WTC11 (cell line): ENCODE measurements around the gene TMEM43. TPM values are rescaled to one million over a fixed set of nuclear protein-coding genes. Genes with fewer than 3 reads are reported as not detected.

Source experiments
- ATAC-seq: fragments of 200-7000 bp; cut with Tn5 transposase; 2 replicates; pipeline ENCODE4 v1.10.0; 2021; ENCODE audit warnings: mild to moderate bottlenecking, moderate library complexity
- CTCF ChIA-PET: fragments of 300-600 bp; sonication (Branson Sonifier 250); formaldehyde crosslinking; loops from one replicate; lab custom pipeline; 2021; ENCODE audit warnings: antibody characterized with exemption; lab: Charles Lee
- POLR2A ChIA-PET: fragments of 350-600 bp; sonication (Branson Sonifier 250); formaldehyde crosslinking; loops from one replicate; lab custom pipeline; 2021; ENCODE audit warnings: antibody characterized with exemption; lab: Charles Lee
- DNase-seq: peaks from one replicate; pipeline ENCODE4 v3.0.0; 2021; ENCODE audit warnings: low spot score
- H3K27ac Mint-ChIP-seq: 2 replicates; pipeline ENCODE4 v1.8.0; 2021; ENCODE audit warnings: mixed read lengths
- H3K27me3 Mint-ChIP-seq: 2 replicates; pipeline ENCODE4 v1.8.0; 2021; ENCODE audit warnings: low read depth, mild to moderate bottlenecking, moderate library complexity, mixed read lengths
- H3K36me3 Mint-ChIP-seq: 2 replicates; pipeline ENCODE4 v1.8.0; 2021; ENCODE audit warnings: mixed read lengths
- H3K4me1 Mint-ChIP-seq: 2 replicates; pipeline ENCODE4 v1.8.0; 2022; ENCODE audit warnings: mixed read lengths
- H3K4me3 Mint-ChIP-seq: 2 replicates; pipeline ENCODE4 v1.8.0; 2021; ENCODE audit warnings: mild to moderate bottlenecking, moderate library complexity, mixed read lengths
- H3K9me3 Mint-ChIP-seq: 2 replicates; pipeline ENCODE4 v1.8.0; 2021; ENCODE audit warnings: mixed read lengths
- CREB1 ChIP-seq: sonication (generic); formaldehyde crosslinking; IDR thresholded peaks from 2 replicates; pipeline ENCODE4 v1.8.0; 2023; ENCODE audit warnings: mild to moderate bottlenecking, missing genetic modification reagents
- FOXK1 ChIP-seq: sonication (generic); formaldehyde crosslinking; IDR thresholded peaks from 2 replicates; pipeline ENCODE4 v1.8.0; 2022; ENCODE audit warnings: mild to moderate bottlenecking, moderate library complexity, missing genetic modification reagents
- MXD4 ChIP-seq: fragments of 250-450 bp; sonication (Bioruptor Pico); IDR thresholded peaks from 2 replicates; pipeline ENCODE4 v1.8.0; 2021; ENCODE audit warnings: mild to moderate bottlenecking, moderate library complexity, borderline replicate concordance
- SP1 ChIP-seq: sonication (generic); formaldehyde crosslinking; conservative IDR thresholded peaks from 2 replicates; pipeline ENCODE4 v1.8.1; 2022; ENCODE audit warnings: missing genetic modification reagents
- ZNF423 ChIP-seq: fragments of 250-450 bp; sonication (Bioruptor Pico); IDR thresholded peaks from 2 replicates; pipeline ENCODE4 v2.1.2; 2022; ENCODE audit warnings: mild to moderate bottlenecking, moderate library complexity
- total RNA-seq: library from RNA; stranded (reverse); gene quantifications from 3 replicates; pipeline ENCODE4 v1.2.3, GENCODE V29; 2021
- TF ChIP-seq, protein P1 (sequence below): sonication (generic); formaldehyde crosslinking; IDR thresholded peaks from 2 replicates; pipeline ENCODE4 v1.8.0; 2023; ENCODE audit warnings: mild to moderate bottlenecking, missing genetic modification reagents
- TF ChIP-seq, protein P2 (sequence below): sonication (generic); formaldehyde crosslinking; IDR thresholded peaks from 2 replicates; pipeline ENCODE4 v1.8.1; 2023; ENCODE audit warnings: mild to moderate bottlenecking, missing genetic modification reagents, borderline replicate concordance
- TF ChIP-seq, protein P3 (sequence below): sonication (generic); formaldehyde crosslinking; IDR thresholded peaks from 2 replicates; pipeline ENCODE4 v1.8.0; 2023; ENCODE audit warnings: missing genetic modification reagents
- TF ChIP-seq, protein P4 (sequence below): sonication (generic); formaldehyde crosslinking; IDR thresholded peaks from 2 replicates; pipeline ENCODE4 v1.8.1; 2022; ENCODE audit warnings: missing genetic modification reagents, borderline replicate concordance
- TF ChIP-seq, protein P5 (sequence below): sonication (generic); formaldehyde crosslinking; IDR thresholded peaks from 2 replicates; pipeline ENCODE4 v1.8.1; 2023; ENCODE audit warnings: mild to moderate bottlenecking, missing genetic modification reagents
- TF ChIP-seq, protein P6 (sequence below): fragments of 250-450 bp; sonication (Bioruptor Pico); IDR thresholded peaks from 2 replicates; pipeline ENCODE4 v2.1.2; 2022; ENCODE audit warnings: mild to moderate bottlenecking, moderate library complexity
- TF ChIP-seq, protein P7 (sequence below): sonication (generic); formaldehyde crosslinking; IDR thresholded peaks from 2 replicates; pipeline ENCODE4 v1.8.0; 2022; ENCODE audit warnings: mild to moderate bottlenecking, missing genetic modification reagents

Gene TMEM43
- total RNA-seq, 1 experiment from 2014 or later, result 27.7 TPM

DNA sequence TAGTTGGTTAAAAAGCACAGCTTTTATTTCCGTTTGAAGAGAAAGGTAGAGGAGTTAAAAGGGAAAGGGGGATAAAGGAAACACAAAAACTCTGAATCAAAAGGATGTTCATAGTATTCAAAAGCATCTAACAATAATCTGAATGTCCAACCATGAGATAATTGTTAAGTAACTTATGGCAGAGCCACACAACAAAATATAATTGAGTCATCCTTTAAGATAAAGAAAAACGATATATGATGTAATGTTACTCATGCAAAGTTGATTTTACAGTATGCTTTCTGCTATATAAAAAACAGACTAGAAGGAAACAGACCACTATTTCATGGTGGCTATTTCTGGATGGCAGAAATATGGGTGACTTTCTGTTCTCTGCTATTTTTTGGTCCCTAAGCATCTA lies 49.6 kb downstream of the TMEM43 start (continued):
- TF ChIP-seq, protein P1, sequence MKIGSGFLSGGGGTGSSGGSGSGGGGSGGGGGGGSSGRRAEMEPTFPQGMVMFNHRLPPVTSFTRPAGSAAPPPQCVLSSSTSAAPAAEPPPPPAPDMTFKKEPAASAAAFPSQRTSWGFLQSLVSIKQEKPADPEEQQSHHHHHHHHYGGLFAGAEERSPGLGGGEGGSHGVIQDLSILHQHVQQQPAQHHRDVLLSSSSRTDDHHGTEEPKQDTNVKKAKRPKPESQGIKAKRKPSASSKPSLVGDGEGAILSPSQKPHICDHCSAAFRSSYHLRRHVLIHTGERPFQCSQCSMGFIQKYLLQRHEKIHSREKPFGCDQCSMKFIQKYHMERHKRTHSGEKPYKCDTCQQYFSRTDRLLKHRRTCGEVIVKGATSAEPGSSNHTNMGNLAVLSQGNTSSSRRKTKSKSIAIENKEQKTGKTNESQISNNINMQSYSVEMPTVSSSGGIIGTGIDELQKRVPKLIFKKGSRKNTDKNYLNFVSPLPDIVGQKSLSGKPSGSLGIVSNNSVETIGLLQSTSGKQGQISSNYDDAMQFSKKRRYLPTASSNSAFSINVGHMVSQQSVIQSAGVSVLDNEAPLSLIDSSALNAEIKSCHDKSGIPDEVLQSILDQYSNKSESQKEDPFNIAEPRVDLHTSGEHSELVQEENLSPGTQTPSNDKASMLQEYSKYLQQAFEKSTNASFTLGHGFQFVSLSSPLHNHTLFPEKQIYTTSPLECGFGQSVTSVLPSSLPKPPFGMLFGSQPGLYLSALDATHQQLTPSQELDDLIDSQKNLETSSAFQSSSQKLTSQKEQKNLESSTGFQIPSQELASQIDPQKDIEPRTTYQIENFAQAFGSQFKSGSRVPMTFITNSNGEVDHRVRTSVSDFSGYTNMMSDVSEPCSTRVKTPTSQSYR (CRISPR knock-in tag), result no peak

DNA sequence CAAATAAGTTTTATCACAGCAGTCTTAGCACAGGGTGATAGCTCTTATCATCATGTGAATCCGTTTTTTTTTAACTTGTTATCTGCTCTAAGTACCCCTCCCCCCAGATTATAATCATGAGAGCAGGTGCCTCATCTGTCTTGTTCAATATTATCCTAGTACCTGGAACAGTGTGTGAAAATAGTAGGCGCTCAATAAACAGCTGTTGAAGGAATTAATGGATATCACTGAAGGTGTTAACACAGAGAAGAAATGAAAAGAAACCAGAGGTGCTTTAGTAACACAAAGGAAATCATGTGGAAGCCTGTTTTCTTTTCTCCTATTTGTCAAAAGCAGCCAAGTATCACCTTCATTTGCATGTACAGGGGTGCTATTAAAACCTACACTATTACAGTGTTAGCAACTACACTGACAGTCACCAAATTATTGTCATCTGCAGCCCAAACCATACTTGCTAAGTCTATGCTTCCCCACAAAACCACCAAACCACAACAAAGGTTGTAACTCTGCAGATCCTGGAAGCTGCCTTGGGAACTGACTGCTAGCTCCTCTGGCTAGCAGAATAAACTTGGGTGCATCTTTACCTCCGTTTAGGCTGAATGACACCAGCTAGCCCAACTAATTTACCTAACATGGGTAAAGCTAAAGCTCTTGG lies 50.7 kb downstream of the TMEM43 start:
- Mint-ChIP-seq H3K4me3 (no peak overlapping the region), H3K9me3 (no peaks in the 10 kb centered on the region), H3K4me1 (peaks cover 29% of the 10 kb centered on the region), H3K36me3 (peaks cover 25% of the 10 kb centered on the region)
- POLR2A ChIA-PET, result no interaction called here
- no peak for TF ChIP-seq FOXK1 (CRISPR knock-in tag)
- no peak for TF ChIP-seq CREB1 (CRISPR knock-in tag)
- TF ChIP-seq, protein P2, sequence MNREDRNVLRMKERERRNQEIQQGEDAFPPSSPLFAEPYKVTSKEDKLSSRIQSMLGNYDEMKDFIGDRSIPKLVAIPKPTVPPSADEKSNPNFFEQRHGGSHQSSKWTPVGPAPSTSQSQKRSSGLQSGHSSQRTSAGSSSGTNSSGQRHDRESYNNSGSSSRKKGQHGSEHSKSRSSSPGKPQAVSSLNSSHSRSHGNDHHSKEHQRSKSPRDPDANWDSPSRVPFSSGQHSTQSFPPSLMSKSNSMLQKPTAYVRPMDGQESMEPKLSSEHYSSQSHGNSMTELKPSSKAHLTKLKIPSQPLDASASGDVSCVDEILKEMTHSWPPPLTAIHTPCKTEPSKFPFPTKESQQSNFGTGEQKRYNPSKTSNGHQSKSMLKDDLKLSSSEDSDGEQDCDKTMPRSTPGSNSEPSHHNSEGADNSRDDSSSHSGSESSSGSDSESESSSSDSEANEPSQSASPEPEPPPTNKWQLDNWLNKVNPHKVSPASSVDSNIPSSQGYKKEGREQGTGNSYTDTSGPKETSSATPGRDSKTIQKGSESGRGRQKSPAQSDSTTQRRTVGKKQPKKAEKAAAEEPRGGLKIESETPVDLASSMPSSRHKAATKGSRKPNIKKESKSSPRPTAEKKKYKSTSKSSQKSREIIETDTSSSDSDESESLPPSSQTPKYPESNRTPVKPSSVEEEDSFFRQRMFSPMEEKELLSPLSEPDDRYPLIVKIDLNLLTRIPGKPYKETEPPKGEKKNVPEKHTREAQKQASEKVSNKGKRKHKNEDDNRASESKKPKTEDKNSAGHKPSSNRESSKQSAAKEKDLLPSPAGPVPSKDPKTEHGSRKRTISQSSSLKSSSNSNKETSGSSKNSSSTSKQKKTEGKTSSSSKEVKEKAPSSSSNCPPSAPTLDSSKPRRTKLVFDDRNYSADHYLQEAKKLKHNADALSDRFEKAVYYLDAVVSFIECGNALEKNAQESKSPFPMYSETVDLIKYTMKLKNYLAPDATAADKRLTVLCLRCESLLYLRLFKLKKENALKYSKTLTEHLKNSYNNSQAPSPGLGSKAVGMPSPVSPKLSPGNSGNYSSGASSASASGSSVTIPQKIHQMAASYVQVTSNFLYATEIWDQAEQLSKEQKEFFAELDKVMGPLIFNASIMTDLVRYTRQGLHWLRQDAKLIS (CRISPR knock-in tag), result no peak
- TF ChIP-seq, protein P3, sequence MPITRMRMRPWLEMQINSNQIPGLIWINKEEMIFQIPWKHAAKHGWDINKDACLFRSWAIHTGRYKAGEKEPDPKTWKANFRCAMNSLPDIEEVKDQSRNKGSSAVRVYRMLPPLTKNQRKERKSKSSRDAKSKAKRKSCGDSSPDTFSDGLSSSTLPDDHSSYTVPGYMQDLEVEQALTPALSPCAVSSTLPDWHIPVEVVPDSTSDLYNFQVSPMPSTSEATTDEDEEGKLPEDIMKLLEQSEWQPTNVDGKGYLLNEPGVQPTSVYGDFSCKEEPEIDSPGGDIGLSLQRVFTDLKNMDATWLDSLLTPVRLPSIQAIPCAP (CRISPR knock-in tag), result no peak
- TF ChIP-seq, protein P4, sequence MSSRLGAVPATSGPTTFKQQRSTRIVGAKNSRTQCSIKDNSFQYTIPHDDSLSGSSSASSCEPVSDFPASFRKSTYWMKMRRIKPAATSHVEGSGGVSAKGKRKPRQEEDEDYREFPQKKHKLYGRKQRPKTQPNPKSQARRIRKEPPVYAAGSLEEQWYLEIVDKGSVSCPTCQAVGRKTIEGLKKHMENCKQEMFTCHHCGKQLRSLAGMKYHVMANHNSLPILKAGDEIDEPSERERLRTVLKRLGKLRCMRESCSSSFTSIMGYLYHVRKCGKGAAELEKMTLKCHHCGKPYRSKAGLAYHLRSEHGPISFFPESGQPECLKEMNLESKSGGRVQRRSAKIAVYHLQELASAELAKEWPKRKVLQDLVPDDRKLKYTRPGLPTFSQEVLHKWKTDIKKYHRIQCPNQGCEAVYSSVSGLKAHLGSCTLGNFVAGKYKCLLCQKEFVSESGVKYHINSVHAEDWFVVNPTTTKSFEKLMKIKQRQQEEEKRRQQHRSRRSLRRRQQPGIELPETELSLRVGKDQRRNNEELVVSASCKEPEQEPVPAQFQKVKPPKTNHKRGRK (CRISPR knock-in tag), result no peak
- TF ChIP-seq, protein P5, sequence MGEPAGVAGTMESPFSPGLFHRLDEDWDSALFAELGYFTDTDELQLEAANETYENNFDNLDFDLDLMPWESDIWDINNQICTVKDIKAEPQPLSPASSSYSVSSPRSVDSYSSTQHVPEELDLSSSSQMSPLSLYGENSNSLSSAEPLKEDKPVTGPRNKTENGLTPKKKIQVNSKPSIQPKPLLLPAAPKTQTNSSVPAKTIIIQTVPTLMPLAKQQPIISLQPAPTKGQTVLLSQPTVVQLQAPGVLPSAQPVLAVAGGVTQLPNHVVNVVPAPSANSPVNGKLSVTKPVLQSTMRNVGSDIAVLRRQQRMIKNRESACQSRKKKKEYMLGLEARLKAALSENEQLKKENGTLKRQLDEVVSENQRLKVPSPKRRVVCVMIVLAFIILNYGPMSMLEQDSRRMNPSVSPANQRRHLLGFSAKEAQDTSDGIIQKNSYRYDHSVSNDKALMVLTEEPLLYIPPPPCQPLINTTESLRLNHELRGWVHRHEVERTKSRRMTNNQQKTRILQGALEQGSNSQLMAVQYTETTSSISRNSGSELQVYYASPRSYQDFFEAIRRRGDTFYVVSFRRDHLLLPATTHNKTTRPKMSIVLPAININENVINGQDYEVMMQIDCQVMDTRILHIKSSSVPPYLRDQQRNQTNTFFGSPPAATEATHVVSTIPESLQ (CRISPR knock-in tag), result no peak
- TF ChIP-seq, all 79 proteins: peak for 0
- Mint-ChIP-seq H3K27me3 (no peaks in the 10 kb centered on the region), H3K27ac (0 out of 2 replicates have a peak overlapping the region, but pooled peaks have one; percentile 7)
- ATAC-seq (no peak), DNase-seq (no peak)
- CTCF ChIA-PET, result interaction anchor here (0.6 to 3.6 kb wide), 3 partner anchors 28 to 475 kb away, joined by 3 to 18 read pairs (median 3); no protein-coding TSS in a partner anchor

DNA sequence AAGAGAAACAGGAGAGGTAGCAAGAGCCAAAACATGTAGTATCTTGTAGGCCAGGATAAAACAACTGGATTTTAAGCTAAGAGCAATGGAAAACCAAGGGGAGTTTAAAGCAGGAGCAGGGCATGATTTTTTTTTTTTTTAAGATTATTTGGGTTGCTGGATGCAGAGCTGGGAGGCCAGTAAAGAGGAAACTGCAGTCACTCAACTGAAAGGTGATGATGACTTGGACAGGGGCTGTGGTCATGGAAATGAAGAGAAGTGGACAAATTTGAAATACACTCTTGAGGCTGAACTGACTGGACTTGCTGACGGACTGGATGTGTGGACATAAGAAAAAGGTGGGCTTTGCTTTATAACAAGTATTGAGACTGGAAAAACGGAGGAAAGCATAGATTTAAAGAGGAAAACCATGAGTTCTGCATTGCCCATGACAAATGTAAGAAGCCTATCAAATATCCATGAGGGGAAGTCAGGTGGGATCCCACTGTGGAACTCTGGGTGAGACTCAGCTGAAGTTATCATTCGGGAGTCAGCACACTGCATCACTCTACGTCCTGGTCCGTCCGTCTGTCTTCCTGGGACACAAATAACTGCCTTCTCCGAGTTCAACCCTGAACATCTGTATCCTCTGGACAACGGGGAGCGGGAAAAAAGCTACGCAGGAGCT lies 52.9 kb downstream of the TMEM43 start:
- Mint-ChIP-seq H3K27ac (peak overlapping the region; percentile 60), H3K27me3 (no peaks in the 10 kb centered on the region), H3K4me1 (peaks cover 29% of the 10 kb centered on the region), H3K36me3 (peaks cover 25% of the 10 kb centered on the region), H3K9me3 (no peaks in the 10 kb centered on the region), H3K4me3 (peak overlapping the region; percentile 93)
- ChIA-PET POLR2A (interaction anchor here (1.0 kb wide), 1 partner anchor 29 kb away, joined by 3 read pairs; no protein-coding TSS in a partner anchor), CTCF (interaction anchor here (1.0 to 2.4 kb wide), 8 partner anchors 25 to 318 kb away, joined by 3 to 29 read pairs (median 4); no protein-coding TSS in a partner anchor)
- ATAC-seq (no peak), DNase-seq (no peak)
- TF ChIP-seq, protein P6, sequence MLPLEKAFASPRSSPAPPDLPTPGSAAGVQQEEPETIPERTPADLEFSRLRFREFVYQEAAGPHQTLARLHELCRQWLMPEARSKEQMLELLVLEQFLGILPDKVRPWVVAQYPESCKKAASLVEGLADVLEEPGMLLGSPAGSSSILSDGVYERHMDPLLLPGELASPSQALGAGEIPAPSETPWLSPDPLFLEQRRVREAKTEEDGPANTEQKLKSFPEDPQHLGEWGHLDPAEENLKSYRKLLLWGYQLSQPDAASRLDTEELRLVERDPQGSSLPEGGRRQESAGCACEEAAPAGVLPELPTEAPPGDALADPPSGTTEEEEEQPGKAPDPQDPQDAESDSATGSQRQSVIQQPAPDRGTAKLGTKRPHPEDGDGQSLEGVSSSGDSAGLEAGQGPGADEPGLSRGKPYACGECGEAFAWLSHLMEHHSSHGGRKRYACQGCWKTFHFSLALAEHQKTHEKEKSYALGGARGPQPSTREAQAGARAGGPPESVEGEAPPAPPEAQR (CRISPR knock-in tag), result no peak
- TF ChIP-seq ZNF423 (CRISPR knock-in tag) (no peak), MXD4 (CRISPR knock-in tag) (no peak), SP1 (CRISPR knock-in tag) (no peak)
- TF ChIP-seq, protein P7, sequence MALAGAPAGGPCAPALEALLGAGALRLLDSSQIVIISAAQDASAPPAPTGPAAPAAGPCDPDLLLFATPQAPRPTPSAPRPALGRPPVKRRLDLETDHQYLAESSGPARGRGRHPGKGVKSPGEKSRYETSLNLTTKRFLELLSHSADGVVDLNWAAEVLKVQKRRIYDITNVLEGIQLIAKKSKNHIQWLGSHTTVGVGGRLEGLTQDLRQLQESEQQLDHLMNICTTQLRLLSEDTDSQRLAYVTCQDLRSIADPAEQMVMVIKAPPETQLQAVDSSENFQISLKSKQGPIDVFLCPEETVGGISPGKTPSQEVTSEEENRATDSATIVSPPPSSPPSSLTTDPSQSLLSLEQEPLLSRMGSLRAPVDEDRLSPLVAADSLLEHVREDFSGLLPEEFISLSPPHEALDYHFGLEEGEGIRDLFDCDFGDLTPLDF (CRISPR knock-in tag), result no peak; the same call in 1 of the 2 replicates
